Suppressor macrophage treated with lipopolysaccharide for 1 hour (primary cell): Measurements from ENCODE around the gene SMG1.
"Not testable (repeated sequence)": the region's sequence is repeated elsewhere in the genome, so short reads cannot be mapped to it uniquely, and the experiment has no call there.

Experiments
- DNase-seq, 3 donors: peaks; one replicate each; pipeline ENCODE4 v3.0.0-alpha.2; 2020 to 2022

SMG1 gene

DNA sequence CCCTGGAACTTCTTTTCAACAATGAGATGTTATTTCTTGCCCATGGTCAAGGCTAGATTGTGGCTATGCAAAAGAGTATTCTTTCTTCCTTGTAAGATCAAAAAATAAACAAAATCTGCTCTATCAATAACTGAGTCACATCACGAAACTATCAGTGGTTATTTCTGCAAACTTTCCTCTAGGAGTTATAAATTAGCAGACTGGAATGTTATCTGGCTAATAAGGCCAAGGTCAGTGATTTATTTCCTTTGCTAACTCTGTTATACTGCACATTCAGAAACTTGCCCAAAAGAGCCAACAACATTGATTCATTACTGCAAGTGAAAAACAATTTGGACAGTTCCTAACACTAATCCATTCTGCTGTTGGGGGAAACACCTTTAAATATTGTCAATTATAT lies 129.8 kb downstream of the SMG1 start:
- DNase-seq, result no peak

DNA sequence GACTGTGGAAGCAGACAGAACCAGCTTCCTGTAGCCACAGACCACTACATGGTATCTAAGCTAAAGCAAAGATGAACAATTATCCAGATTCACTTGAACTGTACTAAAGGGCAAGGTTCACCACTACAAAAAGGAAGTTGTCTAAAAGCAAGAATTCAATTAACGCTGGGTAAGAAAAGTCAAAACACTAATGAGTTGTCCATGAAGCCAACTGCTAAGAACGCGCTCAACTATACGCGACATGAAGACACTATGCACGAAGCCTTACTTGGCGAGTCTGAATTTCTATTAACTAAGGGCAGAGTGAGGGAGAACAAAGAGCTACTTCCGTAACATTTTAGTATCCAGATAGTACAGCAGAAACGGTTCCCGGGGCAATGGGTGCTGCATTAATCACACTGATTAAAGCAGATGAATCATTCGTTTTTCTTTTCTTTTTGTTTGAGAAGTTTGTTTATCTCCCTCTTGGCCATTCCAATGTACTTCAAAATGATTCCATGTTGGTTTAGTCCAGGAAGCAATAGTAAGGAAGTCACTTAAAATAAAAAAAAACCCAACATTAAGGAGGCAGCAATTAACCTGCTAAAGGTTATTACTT lies 133.3 kb downstream of the SMG1 start:
- DNase-seq, result no peak

- peak; percentile 95 to 97 (median 96) for DNase-seq
Observed at GRCh38 chr16:18789850-18790706, 136.1 kb downstream of the SMG1 start, which contains the start of gene RPS15A. RPS15A (minus strand) TSS chr16:18790334; CDS start chr16:18789113, 1,221 bp downstream.

- no peak for DNase-seq
Observed at GRCh38 chr16:18789515-18789849, 136.7 kb downstream of the SMG1 start.

DNA sequence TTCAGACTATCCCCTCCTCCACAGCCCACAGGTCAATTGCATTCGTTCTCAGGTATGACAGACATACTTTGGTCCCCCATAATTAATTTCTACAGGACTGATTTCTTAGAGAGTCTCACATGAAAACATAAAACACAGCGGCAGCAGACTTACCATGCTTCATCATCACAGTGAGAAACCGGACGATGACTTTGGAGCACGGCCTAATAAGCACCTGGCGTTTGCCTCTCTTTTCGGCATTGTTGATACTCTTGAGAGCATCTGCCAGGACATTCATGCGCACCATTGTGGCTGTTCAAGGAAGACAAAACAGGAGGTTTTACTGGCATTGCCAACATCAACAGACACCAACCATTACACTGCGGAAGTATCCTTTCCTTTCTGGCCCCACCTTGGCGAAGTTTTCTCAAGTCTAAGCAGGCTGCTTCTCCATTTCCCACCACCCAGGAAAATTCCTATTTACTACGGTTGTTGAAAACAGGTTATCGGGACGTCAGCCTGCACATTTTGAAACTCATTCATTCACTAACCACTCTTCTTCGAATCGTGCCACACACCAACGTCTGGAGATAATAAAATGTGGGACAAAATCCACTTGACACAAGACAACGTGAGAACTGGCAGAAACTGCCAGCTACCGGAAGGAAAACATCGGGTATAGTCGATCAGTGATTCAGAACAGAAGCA lies 137.2 kb downstream of the SMG1 start:
- peak in 1 of 3 donors; percentile 13 for DNase-seq

- DNase-seq, result no peak
Observed at GRCh38 chr16:18784917-18785623, 141.1 kb downstream of the SMG1 start.

- no peak for DNase-seq
Observed at GRCh38 chr16:18783430-18784341, 142.5 kb downstream of the SMG1 start.

DNA sequence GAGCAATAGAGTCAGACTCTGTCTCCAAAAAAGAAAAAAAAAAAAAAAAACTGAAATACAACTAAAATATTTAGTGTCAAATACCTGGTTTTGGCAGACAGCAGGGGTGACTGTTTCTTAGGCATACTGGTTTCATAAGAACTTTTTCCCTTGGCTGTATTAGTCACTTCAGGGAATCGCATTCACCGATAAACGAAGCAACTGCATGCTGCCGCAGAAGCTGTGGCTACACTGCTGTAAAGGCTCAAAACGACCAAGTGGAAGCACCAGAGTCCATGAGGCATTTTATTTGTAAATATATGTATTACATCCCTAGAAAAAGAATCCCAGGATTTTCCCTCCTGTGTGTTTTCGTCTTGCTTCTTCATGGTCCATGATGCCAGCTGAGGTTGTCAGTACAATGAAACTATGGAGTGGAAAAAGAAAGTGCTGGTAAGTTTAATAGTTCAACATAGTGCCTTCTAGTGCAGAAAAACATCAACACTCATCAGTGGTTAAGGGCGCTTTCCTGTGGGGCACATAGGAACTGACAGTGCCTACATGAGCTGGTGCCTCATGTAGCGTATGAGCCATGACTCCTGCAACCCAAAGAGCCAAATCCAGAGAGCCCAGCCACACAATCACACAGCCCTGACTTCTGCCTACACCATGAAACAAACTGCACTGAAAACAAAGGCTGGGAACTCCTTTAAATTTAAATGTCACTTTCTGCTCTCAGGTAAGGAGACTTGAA lies 143.3 kb downstream of the SMG1 start:
- no peak for DNase-seq

DNA sequence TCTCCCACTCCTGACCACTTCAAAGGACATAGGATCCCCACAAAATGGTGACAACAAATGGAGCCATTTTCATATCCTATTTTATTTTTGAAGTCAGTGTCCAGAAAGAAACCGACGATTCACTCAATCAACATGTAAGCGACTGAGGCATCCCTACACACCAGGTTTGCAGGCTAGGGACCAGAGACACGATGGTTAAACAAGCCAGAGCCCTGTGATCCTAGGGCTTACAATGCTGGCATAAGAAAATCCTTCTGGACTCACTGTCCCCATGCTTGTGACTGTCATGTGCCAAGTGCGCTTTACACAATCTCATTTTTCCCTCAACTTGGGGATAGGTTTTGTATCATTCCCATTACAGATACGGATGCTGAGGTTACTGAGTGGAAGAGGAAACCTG lies 145.0 kb downstream of the SMG1 start:
- DNase-seq, result not testable (repeated sequence)

DNA sequence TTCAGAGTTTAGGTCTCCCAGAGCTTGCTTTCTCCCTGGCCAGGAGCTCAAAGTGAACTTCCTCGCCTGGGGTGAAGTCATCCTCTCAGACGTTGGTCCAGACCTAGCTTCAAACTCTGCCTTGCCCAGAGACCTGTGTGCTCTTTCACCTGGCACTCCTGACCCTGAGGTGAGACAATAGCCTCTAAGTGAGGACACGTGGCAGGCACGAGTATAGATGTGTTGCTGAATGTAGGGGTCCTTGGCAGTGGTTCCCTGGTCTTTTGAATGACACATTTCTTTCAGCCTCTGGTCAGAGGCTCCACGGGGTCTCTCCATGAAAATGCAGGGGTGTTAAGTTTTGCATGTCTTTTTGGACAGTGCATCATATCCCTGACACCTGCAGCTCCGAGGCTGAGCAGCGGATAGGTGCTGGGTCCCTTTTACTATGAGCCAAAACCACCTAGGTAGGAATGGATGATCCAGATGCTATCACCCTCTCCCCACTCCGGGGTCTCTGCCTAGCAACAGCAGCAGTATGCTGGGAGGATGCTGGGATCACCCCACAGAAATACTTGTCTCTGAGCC lies 145.7 kb downstream of the SMG1 start:
- DNase-seq, result not testable (repeated sequence)

GRCh38 chr16:18777664-18778063 lies 148.5 kb downstream of the SMG1 start:
- DNase-seq, result not testable (repeated sequence)

DNA sequence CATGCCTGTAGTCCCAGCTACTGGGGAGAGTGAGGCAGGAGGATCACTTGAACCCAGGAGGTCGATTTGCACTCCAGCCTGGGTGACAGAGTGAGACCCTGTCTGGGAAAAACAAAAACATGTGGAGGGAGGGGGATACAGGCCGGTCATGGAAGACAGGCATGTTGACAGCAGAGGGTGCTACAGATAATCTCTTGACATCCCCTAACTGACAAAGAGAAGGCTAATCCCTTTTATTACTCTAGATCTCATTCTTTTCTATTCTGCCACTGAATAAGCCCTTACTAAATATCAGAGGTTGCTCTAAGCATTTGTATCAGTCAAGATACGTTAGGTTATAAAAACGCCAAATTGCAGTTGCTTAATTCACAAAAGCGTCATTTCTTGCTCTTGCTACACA lies 149.9 kb downstream of the SMG1 start:
- DNase-seq, result not testable (repeated sequence)

DNA sequence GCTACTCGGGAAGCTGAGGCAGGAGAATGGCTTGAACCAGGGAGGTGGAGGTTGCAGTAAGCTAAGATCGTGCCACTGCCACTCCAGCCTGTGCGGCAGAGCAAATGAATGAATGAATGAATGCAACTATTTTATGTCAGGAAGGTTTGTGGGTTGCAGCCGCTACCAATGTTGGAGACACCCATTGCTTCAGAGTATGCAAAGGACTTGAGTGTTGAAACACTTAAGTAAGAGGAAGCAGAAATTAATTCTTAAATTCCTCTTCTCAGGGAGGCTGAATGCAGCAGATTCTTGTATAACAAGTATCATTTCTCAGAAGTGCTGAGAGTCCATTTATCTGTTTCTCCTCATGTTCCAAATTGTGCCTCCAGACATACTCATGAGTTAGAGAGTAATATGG lies 151.6 kb downstream of the SMG1 start:
- DNase-seq, result peak; percentile 46 to 59 (median 57)

- not testable (repeated sequence) for DNase-seq
Observed at GRCh38 chr16:18772171-18772570, 154.0 kb downstream of the SMG1 start.

GRCh38 chr16:18770336-18770962 lies 155.8 kb downstream of the SMG1 start:
- not testable (repeated sequence) for DNase-seq

GRCh38 chr16:18767217-18767616 lies 159.0 kb downstream of the SMG1 start:
- DNase-seq, result not testable (repeated sequence)

GRCh38 chr16:18762713-18763112 lies 163.5 kb downstream of the SMG1 start:
- DNase-seq, result not testable (repeated sequence)

- DNase-seq, result peak in 1 of 3 donors; percentile 6
Observed at GRCh38 chr16:18759598-18760520, 166.3 kb downstream of the SMG1 start.
